Ishikawa (cell line): ENCODE measurements around the gene ACBD6.
A peak's percentile ranks its signal among the peaks of the same experiment; 100 is the strongest.

ENCODE experiments used
- CEBPB ChIP-seq: IDR thresholded peaks from 2 replicates; pipeline ENCODE4 v1.6.1; 2012
- CREB1 ChIP-seq: IDR thresholded peaks from 2 replicates; pipeline ENCODE4 v1.6.1; 2012; ENCODE audit warnings: low read depth
- EGR1 ChIP-seq: IDR thresholded peaks from 2 replicates; pipeline ENCODE4 v1.6.1; 2012
- EP300 ChIP-seq: IDR thresholded peaks from 2 replicates; pipeline ENCODE4 v1.6.1; 2012; ENCODE audit warnings: borderline replicate concordance
- FOXM1 ChIP-seq: IDR thresholded peaks from 2 replicates; pipeline ENCODE4 v1.6.1; 2012; ENCODE audit warnings: low read depth, borderline replicate concordance
- RAD21 ChIP-seq: IDR thresholded peaks from 2 replicates; pipeline ENCODE4 v1.6.1; 2012; ENCODE audit warnings: low read depth
- REST ChIP-seq: IDR thresholded peaks from 2 replicates; pipeline ENCODE4 v1.6.1; 2012; ENCODE audit warnings: low read depth, mild to moderate bottlenecking
- TAF1 ChIP-seq: IDR thresholded peaks from 2 replicates; pipeline ENCODE4 v1.6.1; 2012; ENCODE audit warnings: low read depth, mild to moderate bottlenecking
- TCF12 ChIP-seq: IDR thresholded peaks from 2 replicates; pipeline ENCODE4 v1.6.1; 2012; ENCODE audit warnings: low read depth
- TEAD4 ChIP-seq: IDR thresholded peaks from 2 replicates; pipeline ENCODE4 v1.6.1; 2012
- YY1 ChIP-seq: IDR thresholded peaks from 2 replicates; pipeline ENCODE4 v1.6.1; 2012; ENCODE audit warnings: low read depth
- ZBTB7A ChIP-seq: IDR thresholded peaks from 2 replicates; pipeline ENCODE4 v1.6.1; 2012; ENCODE audit warnings: low read depth
- TF ChIP-seq, protein P1 (sequence below): IDR thresholded peaks from 2 replicates; pipeline ENCODE4 v1.6.1; 2012
- TF ChIP-seq, protein P2 (sequence below): IDR thresholded peaks from 2 replicates; pipeline ENCODE4 v1.6.1; 2012

The ACBD6 gene

DNA sequence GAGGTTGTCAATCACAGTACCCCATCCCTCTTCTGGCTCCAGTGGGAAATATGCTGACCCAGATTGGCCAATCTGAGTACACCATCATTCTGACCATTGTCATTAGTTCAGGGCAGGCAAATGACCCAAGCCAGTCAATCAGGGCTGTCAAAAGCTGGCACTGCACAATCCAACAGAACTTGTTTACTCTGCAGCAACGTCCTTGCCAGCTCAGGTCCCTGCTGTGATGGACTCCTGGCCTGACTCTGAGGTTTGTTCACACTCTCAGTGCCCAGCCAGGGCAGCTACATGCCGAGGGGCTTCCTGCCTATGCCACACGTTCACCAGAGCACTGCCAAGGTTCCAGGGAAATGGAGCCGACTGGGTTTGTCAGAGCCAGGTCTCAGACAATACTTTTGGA lies 41.7 kb upstream of the ACBD6 start:
- TF ChIP-seq, protein P1, sequence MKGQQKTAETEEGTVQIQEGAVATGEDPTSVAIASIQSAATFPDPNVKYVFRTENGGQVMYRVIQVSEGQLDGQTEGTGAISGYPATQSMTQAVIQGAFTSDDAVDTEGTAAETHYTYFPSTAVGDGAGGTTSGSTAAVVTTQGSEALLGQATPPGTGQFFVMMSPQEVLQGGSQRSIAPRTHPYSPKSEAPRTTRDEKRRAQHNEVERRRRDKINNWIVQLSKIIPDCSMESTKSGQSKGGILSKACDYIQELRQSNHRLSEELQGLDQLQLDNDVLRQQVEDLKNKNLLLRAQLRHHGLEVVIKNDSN: no peak
- TF ChIP-seq EP300 (no peak), REST (no peak), ZBTB7A (no peak)
- TF ChIP-seq, protein P2, sequence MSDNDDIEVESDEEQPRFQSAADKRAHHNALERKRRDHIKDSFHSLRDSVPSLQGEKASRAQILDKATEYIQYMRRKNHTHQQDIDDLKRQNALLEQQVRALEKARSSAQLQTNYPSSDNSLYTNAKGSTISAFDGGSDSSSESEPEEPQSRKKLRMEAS: no peak

- no peak for TF ChIP-seq EGR1
- no peak for TF ChIP-seq FOXM1
- TF ChIP-seq YY1: no peak
These were observed 40.4 kb upstream of the ACBD6 start for GRCh38 chr1:180542838-180543145.

- TF ChIP-seq TEAD4: peak; percentile 77
- no peak; the same call in 1 of the 2 replicates for TF ChIP-seq EP300
- TF ChIP-seq, protein P2: no peak
- TF ChIP-seq CREB1: no peak
- no peak for TF ChIP-seq RAD21
These were observed 39.9 kb upstream of the ACBD6 start for GRCh38 chr1:180542113-180542837.

DNA sequence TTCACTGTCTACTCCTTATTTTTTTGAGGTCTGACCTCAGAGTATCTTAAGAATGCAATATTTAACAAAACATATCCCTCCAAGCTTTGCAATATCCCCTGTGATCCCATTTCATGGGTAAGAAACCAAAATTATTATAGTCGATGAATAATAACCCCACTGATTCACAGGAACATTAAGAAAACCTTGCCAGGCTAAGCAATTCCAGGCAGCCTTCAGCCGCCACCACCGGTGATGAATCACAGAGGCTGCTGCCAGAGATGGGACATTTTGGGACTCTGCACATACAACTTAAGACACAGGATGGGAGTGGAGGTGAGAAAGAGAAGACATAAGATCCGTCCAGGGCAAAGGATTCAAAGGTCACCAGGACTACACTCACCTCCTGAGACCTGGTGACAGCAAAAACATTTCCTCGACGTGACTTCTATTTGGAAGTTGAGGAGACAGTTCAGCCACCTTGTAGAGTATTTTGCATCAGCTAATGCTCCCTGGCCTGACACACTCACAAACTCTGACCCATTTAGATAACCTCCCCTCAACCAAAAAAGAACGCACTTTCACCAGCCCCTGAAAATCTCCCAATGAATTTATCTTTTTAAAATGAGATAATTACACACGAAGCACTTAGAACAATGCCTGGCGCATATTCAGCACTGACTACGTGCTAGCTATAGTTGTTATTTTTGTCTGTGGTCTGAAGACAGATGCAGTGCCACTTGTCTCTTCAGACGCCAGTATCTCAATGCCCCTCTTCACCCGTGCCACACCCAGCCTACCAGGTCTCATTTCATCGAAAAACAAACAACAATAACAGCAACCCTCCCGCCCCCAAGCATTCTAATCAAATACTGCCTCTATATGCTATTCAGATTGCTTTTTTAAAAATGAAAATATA lies 38.6 kb upstream of the ACBD6 start:
- TF ChIP-seq CREB1: no peak
- TF ChIP-seq RAD21: no peak
- no peak for TF ChIP-seq REST
- no peak for TF ChIP-seq EGR1

GRCh38 chr1:180539136-180539535 lies 36.8 kb upstream of the ACBD6 start:
- TF ChIP-seq TAF1 (no peak), EGR1 (no peak), TCF12 (no peak), CEBPB (no peak), TEAD4 (no peak), RAD21 (no peak), YY1 (no peak), REST (no peak), CREB1 (no peak), EP300 (no peak)
- TF ChIP-seq, protein P2: no peak
- TF ChIP-seq, protein P1: no peak
